Testis (tissue), 5 donors: ENCODE results near the gene CFDP1. TPM values are rescaled to one million over a fixed set of nuclear protein-coding genes. Genes with fewer than 3 reads are reported as not detected.

ENCODE experiments used
- DNase-seq: peaks from one replicate; pipeline ENCODE4 v3.0.0-alpha.2; 2019
- H3K27ac ChIP-seq, 2 donors: fragments of 200-600 bp; sonication (generic); one replicate each; pipeline ENCODE4 v1.5.1; 2019
- H3K27me3 ChIP-seq: fragments of 200-600 bp; sonication (generic); one replicate; pipeline ENCODE4 v1.5.1; 2019
- H3K36me3 ChIP-seq: fragments of 200-600 bp; sonication (generic); one replicate; pipeline ENCODE4 v1.5.1; 2017; ENCODE audit warnings: low read depth; ENCODE audit errors: missing control alignments
- H3K4me1 ChIP-seq: fragments of 200-600 bp; sonication (generic); one replicate; pipeline ENCODE4 v1.5.1; 2019
- H3K4me3 ChIP-seq, 2 donors: fragments of 200-600 bp; sonication (generic); one replicate each; pipeline ENCODE4 v1.5.1; 2017 to 2019
- H3K9me3 ChIP-seq: fragments of 200-600 bp; sonication (generic); one replicate; pipeline ENCODE4 v1.5.1; 2017
- CTCF ChIP-seq, 3 experiments: fragments of 450-650 bp in 2 of 3; fragments of 200-600 bp in 1 of 3; sonication (generic) in 1 of 3; IDR thresholded peaks; one replicate each; pipeline ENCODE4 v1.5.1; 2016 to 2019; ENCODE audit warnings: antibody characterized with exemption in 3 of 3, mild to moderate bottlenecking in 2 of 3, moderate library complexity in 1 of 3
- POLR2A ChIP-seq: fragments of 450-650 bp; IDR thresholded peaks from one replicate; pipeline ENCODE4 v1.6.1; 2017; ENCODE audit warnings: antibody characterized with exemption, mild to moderate bottlenecking, moderate library complexity
- WGBS, 2 donors: methylation state at CpG; one replicate each; pipeline ENCODE4 v1.1.5; 2018; 5-methylcytosine and 5-hydroxymethylcytosine counted together
- intact Hi-C: fragments of 100-400 bp; cut with DNase I; formaldehyde crosslinking; loops from one replicate; pipeline ENCODE4 v1.15.1; 2023; ENCODE audit warnings: low total_unique reads
- long read RNA-seq, 2 donors: transcript quantifications; one replicate each; lab custom pipeline, GENCODE V29; 2026
- polyA plus RNA-seq: library from polyadenylated mRNA; stranded (reverse); fragments of 350-450 nt; fragmentation: Illumina TruSeq; extraction: RNeasy Lipid Tissue Mini Kit (QIAGEN cat#74804); gene quantifications from one replicate; pipeline ENCODE4 v1.2.3, GENCODE V29; 2014; ENCODE audit warnings: low read depth, low replicate concordance; ENCODE audit not compliant: insufficient read depth
- total RNA-seq, 2 donors: library from RNA; depleted of rRNA; stranded (reverse); fragments of >200 nt; gene quantifications; one replicate each; pipeline ENCODE4 v1.2.3, GENCODE V29; 2016

Gene CFDP1
- total RNA-seq (100 to 1,000 TPM; 111 to 133 TPM), polyA plus RNA-seq (127 TPM)
- long read RNA-seq, donor 1, transcript CFDP1-201 (7 exons, 1,275 nt): major isoform, 56 of 132 reads
- long read RNA-seq, donor 1, partial matches to known transcripts: 72 of 132 reads
- long read RNA-seq, donor 1, other reads (novel, unspliced or antisense): 0 of 132 reads
- long read RNA-seq, donor 2, transcript CFDP1-201 (7 exons, 1,275 nt): major isoform, 24 of 74 reads
- long read RNA-seq, donor 2, partial matches to known transcripts: 47 of 74 reads
- long read RNA-seq, donor 2, other reads (novel, unspliced or antisense): 0 of 74 reads

DNA sequence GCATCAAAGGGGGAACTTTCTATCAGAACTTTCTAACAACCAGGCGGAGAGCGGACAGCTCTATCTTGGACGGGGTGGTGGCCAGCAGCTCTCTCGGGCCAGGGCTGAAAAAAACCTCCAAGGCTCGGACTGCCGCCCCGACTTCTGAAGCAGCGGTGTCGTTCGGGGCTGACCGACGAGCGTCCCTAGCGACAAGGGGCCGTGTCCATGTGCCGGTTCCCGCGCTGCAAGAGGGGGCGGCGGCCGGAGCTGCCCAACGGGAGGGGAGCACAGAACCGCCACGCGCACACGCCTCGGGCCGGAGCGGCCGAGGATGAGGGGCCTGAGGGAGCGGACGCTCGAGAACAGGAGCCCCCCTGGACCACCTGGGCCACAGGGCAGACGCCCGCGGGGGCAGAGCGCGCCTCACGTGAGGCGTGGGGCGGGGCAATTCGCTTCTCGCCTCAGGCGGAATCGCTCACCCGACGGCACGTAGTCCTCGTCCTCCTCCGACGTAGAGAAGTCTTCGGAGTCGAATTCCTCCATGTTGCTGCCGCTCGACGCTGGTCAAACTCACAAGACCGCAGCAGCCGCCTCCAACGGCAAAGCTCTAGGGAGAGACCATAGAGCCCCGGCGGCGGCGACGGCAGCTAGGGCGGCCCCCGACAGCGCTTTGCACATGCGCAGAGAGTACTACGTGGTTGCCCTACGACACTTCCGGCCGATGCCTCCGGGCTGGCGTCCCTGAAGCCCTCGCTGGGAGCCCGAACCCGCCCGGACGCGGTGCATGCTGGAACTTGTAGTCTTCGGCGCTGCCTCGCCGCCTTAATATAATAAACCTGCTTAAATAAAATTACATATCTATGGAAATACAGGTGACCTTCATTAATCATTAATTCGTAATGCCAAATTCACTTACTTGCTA lies at the start of gene CFDP1:
TSS of gene CFDP1 (minus strand) at position 676 of the 904 bp plus-strand sequence. CDS start at position 525, 151 bp downstream.
- Histone ChIP-seq H3K4me1 (no peaks in the 10 kb centered on the region), H3K9me3 (no peaks in the 10 kb centered on the region), H3K27me3 (no peaks in the 10 kb centered on the region), H3K27ac (peak within 1 kb of the TSS; percentile 93 to 98), H3K4me3 (peak within 1 kb of the TSS; percentile 68 to 88), H3K36me3 (no peaks in the 10 kb centered on the region)
- 0% methylated on average over 27 to 67 of the region's 85 CpGs for WGBS, 2 donors
- TF ChIP-seq POLR2A (no peak), CTCF (IDR thresholded peaks at IDR 0.05) (peak in 1 of 3 experiments; percentile 2)
- DNase-seq: peak; percentile 97
- intact Hi-C loops: no loop called here

DNA sequence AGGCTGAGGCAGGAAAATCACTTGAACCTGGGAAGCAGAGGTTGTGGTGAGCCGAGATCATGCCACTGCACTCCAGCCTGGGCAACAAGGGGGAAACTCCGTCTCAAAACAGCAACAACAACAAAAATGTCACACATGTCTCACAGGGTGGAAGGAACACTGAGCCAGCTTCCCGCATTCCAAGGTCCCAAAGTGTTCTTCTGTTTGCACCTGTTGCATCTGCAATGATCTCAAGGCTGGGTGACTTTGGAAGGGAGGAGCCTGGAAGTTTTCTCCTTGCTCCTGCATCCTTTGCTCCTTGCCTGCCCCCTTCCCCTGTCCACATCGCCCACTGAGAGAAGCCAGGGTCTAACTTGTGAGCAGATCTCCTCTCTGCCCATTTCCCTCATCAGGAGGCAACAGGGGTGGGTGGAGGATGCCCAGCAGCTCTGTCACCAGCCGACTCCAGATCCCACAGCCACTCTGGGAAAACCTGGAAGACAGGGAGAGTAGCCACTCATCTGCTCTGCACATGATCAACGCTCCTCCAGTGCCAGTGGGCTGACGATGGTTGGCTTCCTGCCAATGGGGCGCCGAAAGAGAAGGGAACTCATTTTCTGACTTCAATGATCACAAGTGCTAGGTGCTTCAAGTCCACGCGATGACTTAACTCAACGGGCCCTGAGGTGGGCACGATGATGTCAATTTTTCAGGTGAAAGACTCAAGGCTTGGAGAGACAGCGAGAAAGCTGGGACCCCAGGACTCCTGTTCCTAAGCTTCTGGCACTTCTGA lies 49.3 kb upstream of the CFDP1 start:
- Histone ChIP-seq H3K4me1 (no peaks in the 10 kb centered on the region), H3K36me3 (no peaks in the 10 kb centered on the region), H3K27me3 (no peaks in the 10 kb centered on the region), H3K4me3 (no peak overlapping the region), H3K9me3 (no peaks in the 10 kb centered on the region), H3K27ac (no peak overlapping the region)
- no peak for DNase-seq
- intact Hi-C loops: no loop called here
- 74 to 80% methylated on average over 13 to 14 of the region's 14 CpGs for WGBS, 2 donors
- TF ChIP-seq POLR2A: no peak
- TF ChIP-seq CTCF (IDR thresholded peaks at IDR 0.05): no peak

DNA sequence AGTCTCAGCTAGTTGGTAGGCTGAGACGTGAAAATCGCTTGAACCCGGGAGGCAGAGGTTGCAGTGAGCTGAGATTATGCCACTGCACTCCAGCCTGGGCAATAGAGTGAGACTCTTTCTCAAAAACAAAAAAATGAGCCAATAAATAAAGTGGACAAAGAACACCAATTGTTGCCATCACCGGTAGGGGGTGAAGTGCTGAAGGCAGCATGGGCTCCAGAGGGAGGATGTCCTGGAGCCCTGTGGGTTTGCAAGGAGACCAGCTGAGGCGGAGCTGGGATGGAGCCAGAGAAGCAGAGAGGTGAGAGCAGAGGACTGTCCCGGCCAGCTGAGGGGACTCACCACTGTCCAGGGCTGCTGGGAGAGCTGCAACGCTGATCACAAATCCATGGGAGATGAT lies 48.2 kb upstream of the CFDP1 start:
- Histone ChIP-seq H3K9me3 (no peaks in the 10 kb centered on the region), H3K27ac (no peak overlapping the region), H3K36me3 (no peaks in the 10 kb centered on the region), H3K4me1 (no peaks in the 10 kb centered on the region), H3K27me3 (no peaks in the 10 kb centered on the region), H3K4me3 (no peak overlapping the region)
- TF ChIP-seq POLR2A: no peak
- no peak for TF ChIP-seq CTCF (IDR thresholded peaks at IDR 0.05)
- no peak for DNase-seq
- 88 to 90% methylated on average over 7 of the region's 7 CpGs for WGBS, 2 donors
- intact Hi-C loops: no loop called here

DNA sequence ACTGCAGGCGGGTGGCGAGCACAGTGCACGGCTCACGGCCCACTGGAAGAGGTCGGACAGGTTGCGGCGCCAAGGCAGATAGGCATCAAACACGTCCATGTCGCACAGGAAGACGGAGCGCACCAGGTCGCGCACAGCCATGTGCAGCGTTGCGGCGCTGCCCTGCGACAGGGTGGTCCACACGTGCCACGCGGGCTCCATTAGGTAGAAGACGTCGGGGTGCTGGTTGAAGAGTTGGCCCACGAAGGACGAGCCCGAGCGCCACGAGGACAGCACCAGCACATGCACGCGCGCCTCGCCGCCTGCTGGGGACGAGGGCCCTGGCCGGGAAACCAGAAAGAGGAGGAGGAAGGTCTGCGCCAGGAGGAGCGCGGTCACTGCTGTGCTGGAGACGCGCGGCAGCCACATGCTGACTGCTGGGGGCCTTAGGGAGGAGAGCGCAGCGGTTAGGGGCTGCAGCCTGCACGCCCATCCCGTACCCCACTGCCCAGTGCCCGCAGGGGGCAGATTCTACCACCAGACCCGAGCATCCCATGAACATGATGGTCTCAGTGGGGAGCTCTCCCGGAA lies 46.2 kb upstream of the CFDP1 start:
- Histone ChIP-seq H3K36me3 (no peaks in the 10 kb centered on the region), H3K4me1 (no peaks in the 10 kb centered on the region), H3K27me3 (no peaks in the 10 kb centered on the region), H3K9me3 (no peaks in the 10 kb centered on the region), H3K4me3 (peak overlapping the region in 1 of 2 donors; percentile 18), H3K27ac (no peak overlapping the region)
- intact Hi-C loops: no loop called here
- TF ChIP-seq CTCF (IDR thresholded peaks at IDR 0.05): no peak
- TF ChIP-seq POLR2A: no peak
- 43 to 73% methylated on average over 35 to 47 of the region's 47 CpGs for WGBS, 2 donors
- no peak for DNase-seq
